Caco-2 (cell line): ENCODE data around the gene ATP11C. TPM values are rescaled to one million over a fixed set of nuclear protein-coding genes. Genes with fewer than 3 reads are reported as not detected.

Experiments
- BruUV-seq: library from RNA; stranded (reverse); fragments of 400-500 nt; replicated peaks from 2 replicates; lab custom pipeline; 2021; lab: Mats Ljungman, UMichigan
- CTCF ChIA-PET: fragments of 300-600 bp; sonication (Branson Sonifier 250); formaldehyde crosslinking; loops from one replicate; lab custom pipeline; 2022; ENCODE audit warnings: antibody characterized with exemption; lab: Charles Lee
- POLR2A ChIA-PET: fragments of 300-600 bp; sonication (Branson Sonifier 250); formaldehyde crosslinking; loops from one replicate; lab custom pipeline; 2022; ENCODE audit warnings: antibody characterized with exemption; lab: Charles Lee
- DNase-seq, 2 experiments: peaks; one replicate each; pipeline versions ENCODE4 v3.0.0 to v3.0.0-alpha.2; 2020 to 2022
- H3K27me3 ChIP-seq: replicated peaks from 2 replicates; pipeline ENCODE4 v1.6.0; 2011; ENCODE audit warnings: low read length; ENCODE audit not compliant: control insufficient read depth, insufficient read depth
- H3K36me3 ChIP-seq: 2 replicates; pipeline ENCODE4 v1.5.1; 2011; ENCODE audit warnings: low read length; ENCODE audit not compliant: control insufficient read depth, insufficient read depth
- H3K4me1 ChIP-seq: fragments of 250-450 bp; sonication (Bioruptor Pico); 2 replicates; pipeline ENCODE4 v1.5.1; 2020; ENCODE audit warnings: mild to moderate bottlenecking
- H3K4me3 ChIP-seq: 2 replicates; pipeline ENCODE4 v1.5.1; 2011; ENCODE audit warnings: low read depth, mild to moderate bottlenecking, control low read depth, low read length
- H3K9me3 ChIP-seq: fragments of 250-450 bp; sonication (Bioruptor Pico); 2 replicates; pipeline ENCODE4 v1.5.1; 2020; ENCODE audit warnings: mild to moderate bottlenecking, moderate library complexity
- H3K27ac Mint-ChIP-seq: one replicate; pipeline ENCODE4 v1.8.0; 2022; ENCODE audit warnings: mixed read lengths; ENCODE audit not compliant: unreplicated experiment
- H3K27me3 Mint-ChIP-seq: one replicate; pipeline ENCODE4 v1.8.0; 2022; ENCODE audit warnings: mixed read lengths; ENCODE audit not compliant: insufficient read depth, unreplicated experiment
- H3K36me3 Mint-ChIP-seq: one replicate; pipeline ENCODE4 v1.8.0; 2022; ENCODE audit warnings: mild to moderate bottlenecking, mixed read lengths; ENCODE audit not compliant: insufficient read depth, unreplicated experiment
- H3K4me1 Mint-ChIP-seq: one replicate; pipeline ENCODE4 v1.8.0; 2022; ENCODE audit warnings: low read depth, mixed read lengths; ENCODE audit not compliant: unreplicated experiment
- H3K4me3 Mint-ChIP-seq: one replicate; pipeline ENCODE4 v1.8.0; 2022; ENCODE audit warnings: mild to moderate bottlenecking, moderate library complexity, mixed read lengths; ENCODE audit not compliant: unreplicated experiment
- H3K9me3 Mint-ChIP-seq: one replicate; pipeline ENCODE4 v1.8.0; 2022; ENCODE audit warnings: mixed read lengths; ENCODE audit not compliant: unreplicated experiment
- intact Hi-C: fragments of 100-400 bp; cut with micrococcal nuclease; formaldehyde crosslinking; loops from one replicate; pipeline ENCODE4 v1.10.0; 2022; ENCODE audit not compliant: unreplicated experiment
- total RNA-seq: library from RNA; stranded (reverse); gene quantifications from 2 replicates; pipeline ENCODE4 v1.2.3, GENCODE V29; 2022
- TF ChIP-seq, protein P1 (sequence below), 2 experiments: fragments of 200-600 bp in 1 of 2; IDR thresholded peaks; 1 replicate in 1 of 2; 2 replicates in 1 of 2; pipeline versions ENCODE4 v1.5.1 to v1.8.0; 2011 to 2022; ENCODE audit warnings: antibody characterized with exemption in 1 of 2, control low read depth in 1 of 2, inconsistent platforms in 1 of 2, low read depth in 1 of 2, low read length in 1 of 2, mild to moderate bottlenecking in 1 of 2, moderate library complexity in 1 of 2; ENCODE audit not compliant: insufficient read depth in 1 of 2, severe bottlenecking in 1 of 2, unreplicated experiment in 1 of 2

The ATP11C gene
- total RNA-seq, 1 experiment from 2014 or later, result 12.2 TPM

DNA sequence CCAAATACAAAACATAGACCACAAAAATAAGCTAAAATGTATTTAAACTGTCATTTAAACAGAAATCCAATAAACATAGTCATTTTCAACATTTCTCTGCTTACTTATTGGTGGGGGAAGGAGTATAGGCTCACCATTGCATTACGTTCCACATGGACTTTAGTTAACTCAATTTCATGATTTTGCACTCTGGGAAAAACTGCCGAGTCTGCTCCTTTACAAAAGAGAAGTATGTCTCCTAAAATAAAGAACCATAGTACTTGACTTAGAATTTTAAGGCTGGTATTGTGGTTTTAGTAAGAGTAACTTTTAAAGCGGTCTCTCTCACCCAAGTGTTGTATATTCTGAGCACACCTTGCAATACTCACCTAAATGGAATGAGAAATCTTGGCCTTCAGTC is 149.8 kb downstream of the ATP11C start:
- H3K4me1 Mint-ChIP-seq, result no peaks in the 10 kb centered on the region
- H3K27me3 ChIP-seq, result no peaks in the 10 kb centered on the region
- ChIA-PET POLR2A (no interaction called here), CTCF (no interaction called here)
- H3K27me3 Mint-ChIP-seq, result no peaks in the 10 kb centered on the region
- no peak overlapping the region for H3K4me3 Mint-ChIP-seq
- TF ChIP-seq, protein P1, sequence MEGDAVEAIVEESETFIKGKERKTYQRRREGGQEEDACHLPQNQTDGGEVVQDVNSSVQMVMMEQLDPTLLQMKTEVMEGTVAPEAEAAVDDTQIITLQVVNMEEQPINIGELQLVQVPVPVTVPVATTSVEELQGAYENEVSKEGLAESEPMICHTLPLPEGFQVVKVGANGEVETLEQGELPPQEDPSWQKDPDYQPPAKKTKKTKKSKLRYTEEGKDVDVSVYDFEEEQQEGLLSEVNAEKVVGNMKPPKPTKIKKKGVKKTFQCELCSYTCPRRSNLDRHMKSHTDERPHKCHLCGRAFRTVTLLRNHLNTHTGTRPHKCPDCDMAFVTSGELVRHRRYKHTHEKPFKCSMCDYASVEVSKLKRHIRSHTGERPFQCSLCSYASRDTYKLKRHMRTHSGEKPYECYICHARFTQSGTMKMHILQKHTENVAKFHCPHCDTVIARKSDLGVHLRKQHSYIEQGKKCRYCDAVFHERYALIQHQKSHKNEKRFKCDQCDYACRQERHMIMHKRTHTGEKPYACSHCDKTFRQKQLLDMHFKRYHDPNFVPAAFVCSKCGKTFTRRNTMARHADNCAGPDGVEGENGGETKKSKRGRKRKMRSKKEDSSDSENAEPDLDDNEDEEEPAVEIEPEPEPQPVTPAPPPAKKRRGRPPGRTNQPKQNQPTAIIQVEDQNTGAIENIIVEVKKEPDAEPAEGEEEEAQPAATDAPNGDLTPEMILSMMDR (IDR thresholded peaks at IDR 0.05; ENCODE audit: insufficient read depth in 1 of 2, low read depth in 1 of 2, low read length in 1 of 2, severe bottlenecking in 1 of 2, unreplicated experiment in 1 of 2), result no peak
- H3K4me1 ChIP-seq, result no peaks in the 10 kb centered on the region
- DNase-seq, result no peak
- peaks cover 9% of the 10 kb centered on the region for H3K36me3 Mint-ChIP-seq
- H3K36me3 ChIP-seq, result no peaks in the 10 kb centered on the region
- BruUV-seq, result no TSS peak
- intact Hi-C loops, result no loop called here
- H3K4me3 ChIP-seq, result no peak overlapping the region
- H3K9me3 ChIP-seq, result no peaks in the 10 kb centered on the region
- no peaks in the 10 kb centered on the region for H3K9me3 Mint-ChIP-seq
- H3K27ac Mint-ChIP-seq, result no peak overlapping the region

DNA sequence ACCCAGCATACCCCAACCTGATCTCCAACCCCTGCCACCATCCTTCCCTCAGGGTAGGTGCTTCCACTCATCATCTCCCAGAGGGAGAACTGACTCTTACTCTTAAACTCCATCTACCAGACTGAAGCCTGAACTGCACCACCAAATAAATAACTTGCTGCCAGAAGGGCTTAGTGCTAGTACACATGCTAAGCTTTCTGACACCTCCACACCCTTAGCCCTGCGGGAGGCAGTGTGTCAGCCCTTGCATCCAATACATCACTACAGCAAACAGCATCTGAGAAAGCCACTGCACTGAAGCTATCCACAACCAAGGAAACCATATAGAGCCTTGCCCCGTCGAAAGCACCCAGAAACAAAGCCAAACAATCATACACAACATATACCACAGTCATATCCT is 156.3 kb downstream of the ATP11C start:
- no peaks in the 10 kb centered on the region for H3K27me3 Mint-ChIP-seq

DNA sequence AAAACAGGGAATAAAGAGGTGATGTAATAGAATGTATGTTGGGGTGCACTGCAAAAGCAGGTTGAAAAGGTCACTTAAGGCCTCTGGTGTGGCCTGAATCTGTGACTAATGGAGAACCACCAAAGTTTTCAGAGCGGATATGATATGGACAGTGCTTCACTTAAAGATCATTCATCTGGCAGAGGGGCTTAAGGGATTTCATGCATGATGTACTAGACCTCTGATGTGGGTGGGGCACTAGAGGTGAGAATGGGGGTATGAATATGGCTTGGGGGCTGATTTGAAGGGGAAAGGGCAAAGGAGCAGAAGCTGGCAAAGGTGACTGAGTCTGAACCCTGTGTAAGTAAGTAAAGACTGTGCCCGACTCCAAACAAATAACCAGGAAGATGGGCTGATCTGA is 162.5 kb downstream of the ATP11C start:
- H3K36me3 Mint-ChIP-seq, result peaks cover 25% of the 10 kb centered on the region
- no peak overlapping the region for H3K27ac Mint-ChIP-seq
- TF ChIP-seq, protein P1 (IDR thresholded peaks at IDR 0.05; ENCODE audit: insufficient read depth in 1 of 2, low read depth in 1 of 2, low read length in 1 of 2, severe bottlenecking in 1 of 2, unreplicated experiment in 1 of 2), result no peak
- no peaks in the 10 kb centered on the region for H3K27me3 Mint-ChIP-seq
- no TSS peak for BruUV-seq
- DNase-seq, result no peak
- H3K9me3 Mint-ChIP-seq, result no peaks in the 10 kb centered on the region
- H3K4me1 Mint-ChIP-seq, result no peaks in the 10 kb centered on the region
- Histone ChIP-seq H3K4me1 (no peaks in the 10 kb centered on the region), H3K27me3 (no peaks in the 10 kb centered on the region), H3K4me3 (no peak overlapping the region), H3K9me3 (no peaks in the 10 kb centered on the region), H3K36me3 (no peaks in the 10 kb centered on the region)
- CTCF ChIA-PET, result no interaction called here
- no peak overlapping the region for H3K4me3 Mint-ChIP-seq
- POLR2A ChIA-PET, result no interaction called here
- intact Hi-C loops, result no loop called here

More for the DNA sequence above, 156.3 kb downstream of the ATP11C start:
- H3K4me3 Mint-ChIP-seq, result no peak overlapping the region
- intact Hi-C loops, result no loop called here
- CTCF ChIA-PET, result no interaction called here
- no peaks in the 10 kb centered on the region for H3K9me3 Mint-ChIP-seq
- no peak overlapping the region for H3K4me3 ChIP-seq
- POLR2A ChIA-PET, result no interaction called here
- BruUV-seq, result no TSS peak
- TF ChIP-seq, protein P1 (IDR thresholded peaks at IDR 0.05; ENCODE audit: insufficient read depth in 1 of 2, low read depth in 1 of 2, low read length in 1 of 2, severe bottlenecking in 1 of 2, unreplicated experiment in 1 of 2), result no peak
- no peaks in the 10 kb centered on the region for H3K4me1 ChIP-seq
- DNase-seq, result no peak
- H3K36me3 ChIP-seq, result no peaks in the 10 kb centered on the region
- peaks cover 28% of the 10 kb centered on the region for H3K36me3 Mint-ChIP-seq
- no peaks in the 10 kb centered on the region for H3K27me3 ChIP-seq
- H3K4me1 Mint-ChIP-seq, result no peaks in the 10 kb centered on the region
- H3K27ac Mint-ChIP-seq, result no peak overlapping the region
- H3K9me3 ChIP-seq, result no peaks in the 10 kb centered on the region
